ENCODE measurements around the gene REN. TPM values are rescaled to one million over a fixed set of nuclear protein-coding genes. Genes with fewer than 3 reads are reported as not detected.

Gene REN
- total and polyA plus RNA-seq, 9 of the 15 experiments (the other 6 are each of a cell fraction or from before 2014, with no cell fraction given) = 1.7 to 9.9 (median 3.1) TPM

DNA sequence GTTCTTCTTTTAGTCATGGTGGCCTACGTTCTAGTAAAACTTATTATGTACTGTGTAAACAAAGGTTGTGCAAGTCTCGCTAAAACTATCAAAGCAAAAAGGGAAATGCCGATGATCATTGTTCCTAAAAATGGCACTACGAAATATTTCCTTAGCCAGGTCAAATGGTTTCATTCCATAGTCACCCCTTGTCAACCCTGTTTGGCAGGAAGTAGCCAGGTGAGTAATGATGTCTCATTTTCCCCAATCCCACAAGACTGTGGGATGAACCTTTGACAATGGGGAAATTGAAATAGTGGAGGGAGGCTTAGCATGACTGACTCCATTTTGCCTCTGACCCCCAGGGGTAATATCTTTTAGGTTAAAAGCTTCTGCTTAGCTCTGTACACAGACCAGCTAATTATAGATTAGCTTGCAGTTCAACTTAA is 5.6 kb upstream of the REN start (continued):
- peak; percentile 83; the same call in 1 of the 2 replicates for TF ChIP-seq ZNF561 (CRISPR knock-in tag; conservative IDR thresholded peaks at IDR 0.05)
- TF ChIP-seq TCF7 (IDR thresholded peaks at IDR 0.05; ENCODE audit: borderline replicate concordance) = no peak
- TF ChIP-seq CREBBP (IDR thresholded peaks at IDR 0.05; ENCODE audit: low read depth, low read length) = no peak
- no peak for TF ChIP-seq NELFE (IDR thresholded peaks at IDR 0.05; ENCODE audit: insufficient read depth, insufficient read length)
- TF ChIP-seq OTX1 (CRISPR knock-in tag; IDR thresholded peaks at IDR 0.05) = no peak

- CTCF ChIA-PET (ENCODE audit: low intra/inter-chr PET ratio) = no interaction called here
- TF ChIP-seq RFX7 (CRISPR knock-in tag; IDR thresholded peaks at IDR 0.05) = no peak
- no peak for TF ChIP-seq ATF2 (CRISPR knock-in tag; IDR thresholded peaks at IDR 0.05)
- TF ChIP-seq FOXP1 (CRISPR knock-in tag; IDR thresholded peaks at IDR 0.05) = no peak
- no peak for TF ChIP-seq ZNF41 (CRISPR knock-in tag; conservative IDR thresholded peaks at IDR 0.05)
- TF ChIP-seq BACH1 (tag; IDR thresholded peaks at IDR 0.05) = no peak
- TF ChIP-seq, protein P1, sequence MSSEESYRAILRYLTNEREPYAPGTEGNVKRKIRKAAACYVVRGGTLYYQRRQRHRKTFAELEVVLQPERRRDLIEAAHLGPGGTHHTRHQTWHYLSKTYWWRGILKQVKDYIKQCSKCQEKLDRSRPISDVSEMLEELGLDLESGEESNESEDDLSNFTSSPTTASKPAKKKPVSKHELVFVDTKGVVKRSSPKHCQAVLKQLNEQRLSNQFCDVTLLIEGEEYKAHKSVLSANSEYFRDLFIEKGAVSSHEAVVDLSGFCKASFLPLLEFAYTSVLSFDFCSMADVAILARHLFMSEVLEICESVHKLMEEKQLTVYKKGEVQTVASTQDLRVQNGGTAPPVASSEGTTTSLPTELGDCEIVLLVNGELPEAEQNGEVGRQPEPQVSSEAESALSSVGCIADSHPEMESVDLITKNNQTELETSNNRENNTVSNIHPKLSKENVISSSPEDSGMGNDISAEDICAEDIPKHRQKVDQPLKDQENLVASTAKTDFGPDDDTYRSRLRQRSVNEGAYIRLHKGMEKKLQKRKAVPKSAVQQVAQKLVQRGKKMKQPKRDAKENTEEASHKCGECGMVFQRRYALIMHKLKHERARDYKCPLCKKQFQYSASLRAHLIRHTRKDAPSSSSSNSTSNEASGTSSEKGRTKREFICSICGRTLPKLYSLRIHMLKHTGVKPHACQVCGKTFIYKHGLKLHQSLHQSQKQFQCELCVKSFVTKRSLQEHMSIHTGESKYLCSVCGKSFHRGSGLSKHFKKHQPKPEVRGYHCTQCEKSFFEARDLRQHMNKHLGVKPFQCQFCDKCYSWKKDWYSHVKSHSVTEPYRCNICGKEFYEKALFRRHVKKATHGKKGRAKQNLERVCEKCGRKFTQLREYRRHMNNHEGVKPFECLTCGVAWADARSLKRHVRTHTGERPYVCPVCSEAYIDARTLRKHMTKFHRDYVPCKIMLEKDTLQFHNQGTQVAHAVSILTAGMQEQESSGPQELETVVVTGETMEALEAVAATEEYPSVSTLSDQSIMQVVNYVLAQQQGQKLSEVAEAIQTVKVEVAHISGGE (CRISPR knock-in tag; IDR thresholded peaks at IDR 0.05) = no peak
- TF ChIP-seq RFX5 (IDR thresholded peaks at IDR 0.05; ENCODE audit: low read depth, low read length) = no peak
- no peak for TF ChIP-seq NFE2L1 (tag; IDR thresholded peaks at IDR 0.05; ENCODE audit: borderline replicate concordance, low read depth)
- Histone ChIP-seq H3K4me1 (replicated peaks in 1 of 2; ENCODE audit: control insufficient read depth in 2 of 2, insufficient read depth in 2 of 2, low read length in 2 of 2) (no peaks in the 10 kb centered on the region; a peak in 1 of 5 replicates), H3K27ac (ENCODE audit: extremely low read depth, low read depth, low read length) (no peak overlapping the region), H3K27me3 (ENCODE audit: control insufficient read depth in 2 of 2, insufficient read depth in 2 of 2, low read length in 2 of 2) (peaks cover 5 to 11% of the 10 kb centered on the region in 2 experiments; a peak in 4 of 5 replicates), H4K20me1 (replicated peaks; ENCODE audit: control insufficient read depth, insufficient read depth, low read length) (no peaks in the 10 kb centered on the region), H2AFZ (ENCODE audit: low read depth, low read length) (no peak overlapping the region), H3K9ac (ENCODE audit: insufficient read depth in 1 of 2, low read depth in 2 of 2, low read length in 2 of 2) (no peak overlapping the region), H3K9me1 (ENCODE audit: control insufficient read depth, insufficient read depth, low read length) (no peaks in the 10 kb centered on the region), H3K4me2 (ENCODE audit: insufficient read depth, low read length) (no peak overlapping the region), H3K36me3 (ENCODE audit: control insufficient read depth, insufficient read depth, low read length) (no peaks in the 10 kb centered on the region), H3K4me3 (no peak overlapping the region), H3K79me2 (ENCODE audit: control insufficient read depth, insufficient read depth, low read length) (no peaks in the 10 kb centered on the region), H3K9me3 (replicated peaks; ENCODE audit: control insufficient read depth, insufficient read depth, low read depth, low read length) (0 out of 2 replicates have a peak, but pooled peaks cover 5% of the 10 kb centered on the region)
- DNase-seq (ENCODE audit: extremely low read depth in 1 of 4, low spot score in 3 of 4) (no peak), ATAC-seq (no peak), FAIRE-seq (no peak)
- POLR2A ChIA-PET = no interaction called here
- WGBS (ENCODE audit: insufficient coverage, low coverage, missing lambda C conversion rate) = 3% methylated on average over 3 of the region's 3 CpGs
- in situ Hi-C loops (cut with MboI) (loop anchor here (10.0 kb wide), 1 partner anchor 334 kb away; no protein-coding TSS in a partner anchor), intact Hi-C loops (cut with micrococcal nuclease) (no loop called here)
- BruUV-seq (replicated peaks) = no TSS peak
Observed at GRCh38 chr1:204170494-204171155, 4.5 kb upstream of the REN start.

Data from K562 (cell line).